Measurements from ENCODE around the gene IRAK1. TPM values are rescaled to one million over a fixed set of nuclear protein-coding genes. Genes with fewer than 3 reads are reported as not detected.

Gene IRAK1
- total RNA-seq, 1 donor from 2014 or later: 69.1 TPM

GRCh38 chrX:153963546-153963945 lies 56.2 kb downstream of the IRAK1 start:
- Mint-ChIP-seq H3K27me3 (ENCODE audit: low read depth) (no peaks in the 10 kb centered on the region), H3K4me3 (no peak overlapping the region), H3K36me3 (peaks cover 17% of the 10 kb centered on the region), H3K4me1 (peaks cover 25% of the 10 kb centered on the region), H3K9me3 (no peaks in the 10 kb centered on the region), H3K27ac (no peak overlapping the region)
- no peak for TF ChIP-seq CTCF (IDR thresholded peaks at IDR 0.05; ENCODE audit: unreplicated experiment)
- no peak for DNase-seq (ENCODE audit: low spot score in 2 of 2, unreplicated experiment in 2 of 2)

- no peak overlapping the region for H3K4me3 Mint-ChIP-seq
- DNase-seq (ENCODE audit: low spot score in 2 of 2, unreplicated experiment in 2 of 2): no peak
Measured at GRCh38 chrX:153961292-153961691, 58.4 kb downstream of the IRAK1 start.

GRCh38 chrX:153960786-153961185 lies 58.9 kb downstream of the IRAK1 start:
- peaks cover 26% of the 10 kb centered on the region for H3K36me3 Mint-ChIP-seq
- H3K4me1 Mint-ChIP-seq: no peaks in the 10 kb centered on the region
- H3K9me3 Mint-ChIP-seq: no peaks in the 10 kb centered on the region
- no peak overlapping the region for H3K4me3 Mint-ChIP-seq
- TF ChIP-seq CTCF (IDR thresholded peaks at IDR 0.05; ENCODE audit: unreplicated experiment): no peak
- H3K27me3 Mint-ChIP-seq (ENCODE audit: low read depth): no peaks in the 10 kb centered on the region
- no peak overlapping the region for H3K27ac Mint-ChIP-seq
- DNase-seq (ENCODE audit: low spot score in 2 of 2, unreplicated experiment in 2 of 2): no peak

More at GRCh38 chrX:153961292-153961691, 58.4 kb downstream of the IRAK1 start:
- Mint-ChIP-seq H3K27ac (no peak overlapping the region), H3K4me1 (peaks cover 4% of the 10 kb centered on the region), H3K36me3 (peaks cover 24% of the 10 kb centered on the region), H3K27me3 (ENCODE audit: low read depth) (no peaks in the 10 kb centered on the region), H3K9me3 (no peaks in the 10 kb centered on the region)
- no peak for TF ChIP-seq CTCF (IDR thresholded peaks at IDR 0.05; ENCODE audit: unreplicated experiment)

Small RNA genes lying within 50 kb of the gene (microRNA-seq; reads per million reads assigned to microRNA genes)
- gene MIR3202-1 (not detected), gene MIR3202-2 (not detected), gene MIR718 (not detected)

Other genes with a start within 250 kb of the IRAK1 start
- gene SRPK3, start 238.9 kb downstream of the IRAK1 start, total RNA-seq: 0.14 to 0.16 TPM in 2 of 3 replicates, not detected in the other
- 49.6 to 55.0 TPM (median 53.5 TPM) in 3 replicates for gene IDH3G, start 225.5 kb downstream of the IRAK1 start, total RNA-seq
- 213 to 228 TPM (median 214 TPM) in 3 replicates for gene SSR4, start 225.2 kb downstream of the IRAK1 start, total RNA-seq
- 6.8 to 8.8 TPM (median 7.6 TPM) in 3 replicates for gene PDZD4, start 189.4 kb downstream of the IRAK1 start, total RNA-seq
- 1.4 to 2.1 TPM (median 2.1 TPM) in 3 replicates for gene L1CAM, start 133.7 kb downstream of the IRAK1 start, total RNA-seq
- not detected in 3 replicates for gene AVPR2, start 115.2 kb downstream of the IRAK1 start, total RNA-seq
- gene ARHGAP4, start 93.6 kb downstream of the IRAK1 start, total RNA-seq: 52.2 to 64.4 TPM (median 62.8 TPM) in 3 replicates
- 76.8 to 82.0 TPM (median 79.3 TPM) in 3 replicates for gene NAA10, start 84.9 kb downstream of the IRAK1 start, total RNA-seq
- 7.2 to 8.5 TPM (median 7.2 TPM) in 3 replicates for gene RENBP, start 75.3 kb downstream of the IRAK1 start, total RNA-seq
- gene HCFC1, start 48.1 kb downstream of the IRAK1 start, total RNA-seq: 96.3 to 99.9 TPM (median 98.5 TPM) in 3 replicates
- gene TMEM187, start 47.1 kb downstream of the IRAK1 start, total RNA-seq: 11.5 to 15.0 TPM (median 14.2 TPM) in 3 replicates
- gene MECP2, start 77.8 kb upstream of the IRAK1 start, total RNA-seq: 49.4 to 57.8 TPM (median 56.2 TPM) in 3 replicates
- gene OPN1LW, start 124.3 kb upstream of the IRAK1 start, total RNA-seq: not detected in 3 replicates
- gene OPN1MW, start 162.7 kb upstream of the IRAK1 start, total RNA-seq: not detected in 3 replicates
- gene OPN1MW2, start 199.9 kb upstream of the IRAK1 start, total RNA-seq: not detected in 3 replicates
- gene OPN1MW3, start 237.7 kb upstream of the IRAK1 start, total RNA-seq: not detected in 3 replicates